Fibroblast of lung (primary cell): ENCODE data around the gene KIF4A.
"Not testable (repeated sequence)": the region's sequence is repeated elsewhere in the genome, so short reads cannot be mapped to it uniquely, and the experiment has no call there.

Experiments
- EZH2 ChIP-seq: IDR thresholded peaks from 2 replicates; pipeline ENCODE4 v1.5.1; 2012; ENCODE audit warnings: low read length, control low read depth, mild to moderate bottlenecking; ENCODE audit errors: missing control alignments
- TF ChIP-seq, protein P1 (sequence below), 2 donors: IDR thresholded peaks in 1 of 2; conservative IDR thresholded peaks in 1 of 2; 1 replicate in 1 of 2; 2 replicates in 1 of 2; pipeline ENCODE4 v1.5.1; 2011 to 2012; ENCODE audit warnings: low read length in 2 of 2, control low read depth in 1 of 2, inconsistent platforms in 1 of 2, low read depth in 1 of 2, mild to moderate bottlenecking in 1 of 2

DNA sequence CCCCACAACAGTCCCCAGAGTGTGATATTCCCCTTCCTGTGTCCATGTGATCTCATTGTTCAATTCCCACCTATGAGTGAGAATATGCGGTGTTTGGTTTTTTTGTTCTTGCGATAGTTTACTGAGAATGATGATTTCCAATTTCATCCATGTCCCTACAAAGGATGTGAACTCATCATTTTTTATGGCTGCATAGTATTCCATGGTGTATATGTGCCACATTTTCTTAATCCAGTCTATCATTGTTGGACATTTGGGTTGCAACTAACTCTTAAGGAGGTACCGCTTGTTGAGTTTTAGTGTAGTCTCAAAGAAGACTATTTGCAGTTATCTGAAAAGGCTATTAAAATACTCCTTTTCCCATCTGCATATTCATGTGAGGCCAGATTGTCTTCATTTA lies 110.3 kb downstream of the KIF4A start:
- TF ChIP-seq, protein P1, sequence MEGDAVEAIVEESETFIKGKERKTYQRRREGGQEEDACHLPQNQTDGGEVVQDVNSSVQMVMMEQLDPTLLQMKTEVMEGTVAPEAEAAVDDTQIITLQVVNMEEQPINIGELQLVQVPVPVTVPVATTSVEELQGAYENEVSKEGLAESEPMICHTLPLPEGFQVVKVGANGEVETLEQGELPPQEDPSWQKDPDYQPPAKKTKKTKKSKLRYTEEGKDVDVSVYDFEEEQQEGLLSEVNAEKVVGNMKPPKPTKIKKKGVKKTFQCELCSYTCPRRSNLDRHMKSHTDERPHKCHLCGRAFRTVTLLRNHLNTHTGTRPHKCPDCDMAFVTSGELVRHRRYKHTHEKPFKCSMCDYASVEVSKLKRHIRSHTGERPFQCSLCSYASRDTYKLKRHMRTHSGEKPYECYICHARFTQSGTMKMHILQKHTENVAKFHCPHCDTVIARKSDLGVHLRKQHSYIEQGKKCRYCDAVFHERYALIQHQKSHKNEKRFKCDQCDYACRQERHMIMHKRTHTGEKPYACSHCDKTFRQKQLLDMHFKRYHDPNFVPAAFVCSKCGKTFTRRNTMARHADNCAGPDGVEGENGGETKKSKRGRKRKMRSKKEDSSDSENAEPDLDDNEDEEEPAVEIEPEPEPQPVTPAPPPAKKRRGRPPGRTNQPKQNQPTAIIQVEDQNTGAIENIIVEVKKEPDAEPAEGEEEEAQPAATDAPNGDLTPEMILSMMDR (conservative IDR thresholded peaks at IDR 0.05 in 1 of 2, IDR thresholded peaks at IDR 0.05 in 1 of 2; ENCODE audit: low read depth in 1 of 2, low read length in 2 of 2), result not testable (repeated sequence)
- not testable (repeated sequence) for TF ChIP-seq EZH2
